Neural cell (in vitro differentiated cells): ENCODE results near the gene TTLL1.

Source experiments
- EZH2 ChIP-seq: fragments of 200-600, 300-800 bp; shearing (Covaris generic), sonication (generic); IDR thresholded peaks from 2 replicates; pipeline ENCODE4 v1.6.1; 2014; ENCODE audit warnings: antibody characterized with exemption, low read length, borderline replicate concordance, mild to moderate bottlenecking; ENCODE audit not compliant: insufficient read depth, poor library complexity, severe bottlenecking
- POLR2AphosphoS5 ChIP-seq: IDR thresholded peaks from 2 replicates; pipeline ENCODE4 v1.6.1; 2012
- TAF1 ChIP-seq: IDR thresholded peaks from 2 replicates; pipeline ENCODE4 v1.6.1; 2012; ENCODE audit warnings: low read depth
- TF ChIP-seq, protein P1 (sequence below): fragments of 450-650 bp; IDR thresholded peaks from 2 replicates; pipeline ENCODE4 v1.5.1; 2014; ENCODE audit warnings: antibody characterized with exemption, mild to moderate bottlenecking, moderate library complexity; ENCODE audit not compliant: poor library complexity, severe bottlenecking

DNA sequence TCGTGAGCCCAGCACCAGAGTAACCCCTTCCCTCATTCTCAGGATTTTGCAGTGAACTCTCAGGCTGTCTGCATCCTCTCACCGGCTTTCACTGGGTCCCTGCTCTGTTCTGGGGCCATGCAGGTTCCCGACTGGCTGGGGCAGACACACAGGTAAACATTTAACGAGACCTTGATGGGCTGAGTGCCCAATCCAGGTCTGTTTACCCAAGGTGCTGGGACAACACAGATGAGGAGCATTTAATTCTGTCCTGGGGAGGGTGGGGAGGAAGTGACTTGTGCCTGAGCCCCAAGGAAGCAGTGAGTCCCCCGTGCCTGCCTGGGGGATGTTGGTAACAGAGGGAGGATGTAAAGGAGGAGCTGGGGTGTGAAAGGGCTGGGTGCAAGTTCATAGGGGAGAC lies 25.8 kb upstream of the TTLL1 start:
- TF ChIP-seq, protein P1, sequence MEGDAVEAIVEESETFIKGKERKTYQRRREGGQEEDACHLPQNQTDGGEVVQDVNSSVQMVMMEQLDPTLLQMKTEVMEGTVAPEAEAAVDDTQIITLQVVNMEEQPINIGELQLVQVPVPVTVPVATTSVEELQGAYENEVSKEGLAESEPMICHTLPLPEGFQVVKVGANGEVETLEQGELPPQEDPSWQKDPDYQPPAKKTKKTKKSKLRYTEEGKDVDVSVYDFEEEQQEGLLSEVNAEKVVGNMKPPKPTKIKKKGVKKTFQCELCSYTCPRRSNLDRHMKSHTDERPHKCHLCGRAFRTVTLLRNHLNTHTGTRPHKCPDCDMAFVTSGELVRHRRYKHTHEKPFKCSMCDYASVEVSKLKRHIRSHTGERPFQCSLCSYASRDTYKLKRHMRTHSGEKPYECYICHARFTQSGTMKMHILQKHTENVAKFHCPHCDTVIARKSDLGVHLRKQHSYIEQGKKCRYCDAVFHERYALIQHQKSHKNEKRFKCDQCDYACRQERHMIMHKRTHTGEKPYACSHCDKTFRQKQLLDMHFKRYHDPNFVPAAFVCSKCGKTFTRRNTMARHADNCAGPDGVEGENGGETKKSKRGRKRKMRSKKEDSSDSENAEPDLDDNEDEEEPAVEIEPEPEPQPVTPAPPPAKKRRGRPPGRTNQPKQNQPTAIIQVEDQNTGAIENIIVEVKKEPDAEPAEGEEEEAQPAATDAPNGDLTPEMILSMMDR = no peak
- TF ChIP-seq EZH2 = no peak
- TF ChIP-seq POLR2AphosphoS5 = no peak
- TF ChIP-seq TAF1 = no peak
